GM18951 (cell line): ENCODE data around the gene GABRR1.

Experiments
- POLR2A ChIP-seq: IDR thresholded peaks from 4 replicates; pipeline ENCODE4 v1.6.1; 2011; ENCODE audit warnings: mild to moderate bottlenecking; ENCODE audit not compliant: insufficient read length, insufficient read depth; ENCODE audit errors: extremely low read depth
- in situ Hi-C: fragments of 300-500 bp; cut with MboI; formaldehyde crosslinking; loops from one replicate; pipeline ENCODE4 v1.12.0; 2022; ENCODE audit warnings: low sequenced_read_pairs, mixed read lengths, inconsistent platforms; ENCODE audit not compliant: unreplicated experiment

Gene GABRR1

DNA sequence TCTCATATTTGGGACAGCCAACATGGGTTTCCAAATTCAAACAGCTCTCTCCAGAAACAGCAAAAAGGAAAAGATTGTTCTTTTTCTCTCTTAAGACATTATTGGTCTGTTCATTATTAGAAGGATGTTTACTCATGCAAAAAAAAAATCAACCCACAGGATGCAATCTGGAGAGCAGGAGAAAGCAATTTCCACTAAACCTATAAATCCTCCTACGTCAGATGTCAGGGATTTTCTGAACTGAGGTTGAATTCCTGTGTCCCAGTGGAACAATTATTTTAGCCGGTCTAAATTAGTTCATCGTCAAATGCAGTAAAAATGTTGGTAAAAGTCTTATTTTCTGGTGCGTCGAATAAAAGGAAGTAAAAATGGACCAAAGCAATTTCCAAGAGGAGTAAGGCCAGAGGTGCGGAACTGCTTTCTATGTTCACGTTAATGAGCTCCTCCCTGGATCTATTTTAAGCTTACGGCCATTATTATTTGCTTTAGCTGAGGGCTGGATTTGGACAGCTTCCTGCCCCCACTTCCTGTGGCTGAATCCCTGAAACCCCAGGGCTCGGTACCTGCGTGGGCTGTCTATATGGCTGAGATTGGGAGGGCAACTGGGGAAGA lies at the start of gene GABRR1:
GABRR1 (minus strand) TSS at position 60 of the 612 bp plus-strand sequence; CDS start at position 24, 36 bp downstream.
- in situ Hi-C loops = no loop called here
- no peak for TF ChIP-seq POLR2A

DNA sequence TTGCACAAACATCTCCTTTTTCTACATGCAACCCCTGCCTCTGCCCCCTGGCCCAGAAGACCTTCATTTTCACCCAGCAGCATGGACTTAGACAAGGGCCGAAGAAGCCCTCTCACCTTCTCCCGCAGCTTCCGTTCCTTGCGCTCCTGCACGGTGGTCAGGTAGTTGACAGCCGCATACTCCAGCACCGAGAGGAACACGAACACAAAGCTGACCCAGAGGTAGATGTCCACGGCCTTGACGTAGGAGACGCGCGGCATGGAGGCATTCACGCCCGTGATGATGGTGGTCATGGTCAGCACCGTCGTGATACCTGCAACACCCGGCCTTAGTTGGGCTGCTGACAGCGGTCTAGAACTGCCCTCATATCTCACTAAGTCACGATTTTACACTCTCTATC lies 47.1 kb upstream of the GABRR1 start:
- TF ChIP-seq POLR2A = no peak
- in situ Hi-C loops = no loop called here

DNA sequence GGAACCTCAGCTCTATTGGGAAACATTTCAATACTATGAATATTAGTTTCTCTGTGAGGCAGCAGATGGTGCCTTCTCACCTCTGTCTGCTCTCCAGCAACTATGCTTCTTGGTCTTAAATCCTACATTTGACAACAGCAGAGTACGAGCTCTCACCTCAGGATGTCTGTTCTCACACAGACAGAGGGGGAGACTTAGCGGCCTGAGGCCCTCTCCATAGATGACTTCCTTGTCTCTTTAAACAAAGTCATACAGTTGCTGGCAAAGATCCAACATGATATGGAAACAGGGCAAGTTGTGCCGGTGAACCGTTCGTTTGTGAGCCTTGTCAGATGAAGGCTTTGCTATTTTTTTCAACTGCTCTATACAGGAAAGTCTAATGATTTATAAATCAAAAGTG lies 43.7 kb upstream of the GABRR1 start:
- in situ Hi-C loops = no loop called here
- TF ChIP-seq POLR2A = no peak

DNA sequence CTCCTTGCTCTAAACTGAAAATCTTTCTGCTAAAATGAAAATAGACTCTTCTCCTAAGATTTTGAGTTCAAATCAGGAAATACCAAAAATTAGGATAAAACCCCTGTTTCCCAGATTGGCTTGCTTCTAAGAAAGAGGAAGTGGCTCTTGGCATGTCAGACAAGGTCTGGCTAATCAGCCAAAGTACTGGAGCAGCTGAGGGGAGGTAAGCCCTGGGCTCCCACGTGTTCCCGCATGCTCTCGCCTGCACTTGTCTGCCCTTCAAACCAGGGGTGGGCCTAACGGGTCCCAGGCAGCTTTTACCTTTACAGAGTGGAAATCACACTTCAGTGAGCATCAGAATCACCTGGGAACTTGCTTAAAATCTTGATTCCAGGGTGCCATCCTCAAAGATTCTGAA lies 43.2 kb upstream of the GABRR1 start:
- no peak for TF ChIP-seq POLR2A
- in situ Hi-C loops = no loop called here

DNA sequence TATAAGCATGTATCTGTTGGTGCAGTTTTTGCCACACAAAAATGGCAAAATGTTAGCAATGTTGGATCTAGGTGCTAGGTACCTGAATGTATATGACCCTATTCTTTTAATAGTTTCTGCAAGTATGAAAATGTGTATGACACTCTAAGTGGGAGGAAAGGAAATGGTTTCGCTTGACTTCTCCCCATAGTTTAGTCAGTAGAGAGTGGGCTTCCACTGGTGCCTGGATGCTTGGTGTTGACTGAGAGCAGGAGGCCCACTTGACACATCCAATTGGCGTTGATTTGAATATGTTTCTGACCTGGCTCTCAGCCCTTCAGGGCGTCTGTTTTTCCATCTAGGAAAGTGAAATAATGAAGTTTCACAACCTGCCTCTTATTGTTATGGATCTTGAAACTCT lies 41.8 kb upstream of the GABRR1 start:
- TF ChIP-seq POLR2A = no peak
- in situ Hi-C loops = no loop called here

DNA sequence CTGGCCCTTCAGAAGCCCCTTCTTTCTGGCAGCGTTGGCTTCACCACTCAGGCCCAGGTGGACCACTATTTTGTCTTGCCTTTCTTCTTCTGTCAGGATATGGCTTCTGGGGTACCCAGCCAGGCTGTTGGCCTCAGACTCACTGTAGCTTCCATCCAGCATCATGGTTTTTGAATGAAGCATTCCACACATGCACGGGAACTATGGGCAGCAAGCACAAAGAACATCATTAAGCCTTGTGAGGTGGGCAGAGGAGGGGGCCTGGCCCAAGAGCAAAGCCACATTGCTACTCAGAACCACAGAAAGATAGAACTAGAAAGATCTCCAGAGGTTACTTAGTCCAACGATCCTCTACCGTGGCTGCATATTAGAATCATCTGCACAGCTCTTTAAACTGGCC lies 40.6 kb upstream of the GABRR1 start:
- no peak for TF ChIP-seq POLR2A
- in situ Hi-C loops = no loop called here

DNA sequence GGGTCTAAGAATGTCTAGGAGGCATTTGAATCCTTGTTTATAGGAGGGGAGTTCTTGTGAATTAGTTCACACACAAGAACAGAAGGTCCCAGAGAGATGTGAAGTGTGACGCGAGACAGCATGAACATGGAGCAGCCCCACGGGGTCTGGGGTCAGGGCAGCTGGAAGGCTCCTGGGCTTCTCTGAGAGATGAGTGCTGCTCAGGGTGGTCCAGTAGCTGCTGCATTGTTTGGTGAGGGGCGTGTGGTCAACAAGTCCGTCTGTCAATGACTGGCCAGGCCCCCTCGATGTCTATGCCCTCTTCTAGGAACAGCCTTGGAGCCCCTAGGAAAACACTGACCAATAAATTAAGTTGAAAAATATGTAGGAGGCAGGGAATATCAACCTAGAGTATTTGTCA lies 40.2 kb upstream of the GABRR1 start:
- in situ Hi-C loops = no loop called here

DNA sequence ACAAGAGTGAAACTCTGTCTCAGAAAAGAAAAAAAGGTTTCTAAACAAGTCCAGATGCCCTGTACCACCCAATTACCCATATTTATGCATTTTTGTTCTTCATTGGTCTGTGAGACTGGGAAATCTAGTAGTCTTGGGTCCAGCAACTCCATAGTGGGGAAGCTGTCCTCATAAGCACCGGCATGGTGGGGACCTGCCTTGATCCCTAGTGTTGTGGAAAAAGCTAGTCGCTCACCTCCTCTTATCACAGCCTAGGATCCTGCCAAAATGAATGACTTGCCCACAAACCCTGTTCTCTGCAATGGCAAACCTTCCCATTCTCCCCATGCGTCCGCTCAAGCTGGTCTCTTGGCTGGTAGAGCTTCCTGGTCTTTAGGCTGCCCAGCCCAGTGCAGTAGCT lies 38.3 kb upstream of the GABRR1 start:
- TF ChIP-seq POLR2A = no peak
- in situ Hi-C loops = no loop called here

More for the DNA sequence above, 40.2 kb upstream of the GABRR1 start:
- TF ChIP-seq POLR2A = no peak

DNA sequence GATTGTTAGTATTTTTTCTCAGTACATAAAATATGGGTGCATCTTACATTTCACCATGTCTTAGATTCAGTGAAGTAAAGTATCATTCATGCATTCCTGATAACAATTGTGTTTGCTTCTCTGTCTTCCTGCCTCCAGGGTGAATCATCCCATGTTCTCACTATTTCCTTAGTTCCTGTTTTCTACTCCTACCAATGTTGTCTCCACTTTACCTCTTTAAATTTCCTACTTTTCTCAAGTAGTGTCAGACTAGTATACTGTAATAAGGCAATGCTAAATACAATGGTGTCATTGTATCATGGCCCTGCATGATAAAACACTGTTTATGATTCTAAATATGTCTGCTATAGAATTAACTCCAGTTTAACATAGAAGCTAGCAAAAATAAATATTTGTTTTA lies 37.4 kb upstream of the GABRR1 start:
- in situ Hi-C loops = no loop called here

DNA sequence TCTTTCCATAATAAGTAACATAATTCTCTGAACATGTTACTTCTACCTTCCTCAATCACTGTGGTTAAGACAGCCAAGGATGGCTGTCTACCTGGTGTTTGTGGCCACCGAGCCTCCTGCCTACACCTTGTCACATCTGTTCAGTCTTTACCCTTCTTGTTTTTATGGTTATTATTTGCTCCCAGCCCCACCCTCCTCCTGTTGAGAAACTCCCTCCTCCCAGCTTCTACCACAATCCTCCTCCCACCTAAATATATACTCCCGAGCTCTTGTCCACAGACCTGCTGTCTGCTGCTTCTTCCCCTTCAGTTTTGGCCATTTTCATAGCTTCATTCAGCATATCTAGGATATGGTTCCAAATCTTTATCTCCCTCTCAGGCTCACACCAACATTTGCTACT lies 35.7 kb upstream of the GABRR1 start:
- TF ChIP-seq POLR2A = no peak
- in situ Hi-C loops = no loop called here

More for the DNA sequence above, 37.4 kb upstream of the GABRR1 start:
- TF ChIP-seq POLR2A = no peak

DNA sequence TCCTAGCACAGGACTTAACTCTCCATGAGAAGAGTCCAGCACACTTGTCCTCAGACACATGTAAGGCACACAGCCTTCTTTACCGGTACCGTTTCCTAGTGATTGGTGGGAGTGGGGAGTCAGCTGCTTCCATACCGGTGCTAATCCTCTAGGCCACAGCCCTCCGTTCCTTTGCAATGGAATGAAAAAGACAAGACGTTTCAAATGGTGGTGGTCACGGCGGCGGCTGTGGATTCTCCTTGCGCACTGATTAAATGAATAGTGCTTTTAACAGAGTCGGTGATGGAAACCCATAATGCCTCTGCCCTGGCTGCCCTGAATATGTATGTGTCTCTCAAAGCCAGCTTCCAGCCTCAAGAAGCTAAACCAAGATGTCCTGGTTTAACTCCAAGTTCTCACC lies 34.8 kb upstream of the GABRR1 start:
- in situ Hi-C loops = no loop called here
- TF ChIP-seq POLR2A = no peak

DNA sequence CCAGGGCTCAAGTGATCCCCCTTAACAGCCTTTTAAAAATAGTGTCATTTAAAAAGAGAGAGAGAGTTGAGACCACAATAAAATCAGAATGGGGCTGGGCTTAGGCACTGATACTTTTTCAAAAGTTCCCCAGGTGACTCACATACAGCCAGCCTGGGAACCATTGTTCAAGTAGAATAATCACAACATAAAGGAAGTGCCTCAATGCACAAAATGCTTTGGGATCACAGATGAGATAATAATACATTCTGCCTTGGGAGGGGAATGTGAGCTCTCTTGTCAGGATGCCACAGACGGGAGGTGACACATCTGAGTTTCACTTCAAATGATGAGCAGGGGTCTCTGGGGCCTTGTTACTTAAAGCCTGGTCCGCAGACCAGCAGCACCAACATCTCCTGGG lies 34.0 kb upstream of the GABRR1 start:
- no peak for TF ChIP-seq POLR2A
- in situ Hi-C loops = no loop called here

DNA sequence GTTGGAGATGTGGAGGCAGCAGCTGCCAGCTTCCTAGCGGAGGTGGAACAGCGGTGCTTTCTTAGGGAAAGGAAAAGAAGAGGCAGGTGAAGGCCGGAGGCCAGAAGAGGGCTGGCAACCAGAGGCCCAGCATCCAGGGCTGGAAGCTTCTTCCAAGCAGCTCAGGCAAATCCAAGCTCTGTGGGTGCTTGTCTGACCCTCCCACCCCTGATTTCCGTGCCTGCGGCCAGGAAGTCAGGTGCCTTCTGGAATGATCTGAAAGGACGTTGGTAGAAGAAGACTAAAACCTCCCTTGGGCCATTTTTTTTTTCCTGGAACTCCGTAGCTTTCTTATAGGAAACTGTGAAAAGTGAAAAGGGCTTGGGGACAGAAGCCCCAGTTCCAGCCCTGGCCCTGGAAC lies 33.1 kb upstream of the GABRR1 start:
- in situ Hi-C loops = no loop called here
- TF ChIP-seq POLR2A = no peak

DNA sequence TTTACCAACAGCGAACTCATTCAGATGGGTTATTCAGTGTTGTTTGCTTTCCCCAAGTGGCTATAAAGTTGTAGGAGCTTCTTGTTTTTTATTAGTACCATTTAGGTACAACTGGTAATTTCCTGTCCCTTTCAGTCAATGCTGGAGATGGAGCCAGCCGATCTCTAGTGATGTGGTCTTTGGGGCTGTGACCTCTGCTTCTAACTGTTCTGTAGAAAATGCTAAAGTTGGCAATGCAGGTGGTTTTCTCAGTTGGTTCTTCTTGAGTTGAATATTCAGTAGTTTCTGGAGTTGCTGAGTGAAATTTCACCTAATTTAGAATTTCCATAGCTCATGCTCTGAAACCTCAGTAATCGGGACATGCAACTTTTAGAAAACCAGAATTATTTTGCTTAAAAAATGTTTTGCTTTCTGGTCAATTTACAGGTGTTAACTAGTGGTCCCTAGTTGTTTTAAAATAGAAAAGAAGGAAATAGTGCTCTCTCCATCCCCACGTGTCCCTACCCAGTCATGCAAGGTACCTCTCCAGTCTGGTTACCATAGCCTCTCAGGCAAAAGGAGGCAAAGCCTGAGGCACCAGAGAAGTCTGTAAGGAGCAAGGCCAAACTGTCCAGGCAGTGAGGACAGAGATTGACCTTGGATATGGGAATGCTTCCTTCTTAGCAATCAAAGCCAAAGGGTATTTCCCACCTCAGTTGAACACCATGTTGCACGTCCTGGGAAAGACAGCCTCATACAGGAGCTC lies 27.3 kb upstream of the GABRR1 start:
- in situ Hi-C loops = no loop called here

More for the DNA sequence above, 27.3 kb upstream of the GABRR1 start:
- TF ChIP-seq POLR2A = no peak
